HG02884 (cell line): ENCODE measurements around the gene ZMIZ1.

Experiments used
- ATAC-seq: cut with Tn5 transposase; IDR thresholded peaks from one replicate; pipeline ENCODE4 v1.9.1; 2021; ENCODE audit warnings: mild to moderate bottlenecking, moderate library complexity; ENCODE audit not compliant: unreplicated experiment

Gene ZMIZ1

DNA sequence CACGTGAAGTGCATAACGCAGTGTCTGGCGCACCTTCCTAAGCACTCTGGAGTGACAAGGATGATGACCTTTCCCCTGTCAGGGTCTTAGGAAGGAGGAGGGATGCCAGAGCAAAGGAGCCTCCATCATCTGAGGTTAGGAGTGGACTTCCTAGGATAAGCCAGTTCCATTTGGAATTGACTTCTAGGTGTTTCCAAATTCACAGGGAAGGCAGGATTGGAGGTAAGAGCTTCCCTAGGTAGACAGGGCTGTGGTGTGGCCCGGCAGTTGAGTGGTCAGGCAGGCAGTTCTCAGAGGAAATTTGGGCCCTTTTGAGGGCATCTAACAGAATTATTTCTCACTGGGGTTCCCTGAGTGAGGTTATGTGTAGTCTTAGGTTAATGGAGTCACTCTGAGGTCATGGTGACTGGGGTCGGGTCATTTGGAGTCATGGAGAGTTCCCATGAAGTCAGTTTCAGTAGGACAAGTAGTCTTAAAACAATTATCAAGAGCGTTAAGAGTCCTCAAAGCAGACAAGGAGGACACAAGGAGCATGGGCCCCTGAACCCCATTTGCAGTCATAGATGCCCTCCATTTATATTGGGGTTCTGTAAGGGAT lies 286.8 kb downstream of the ZMIZ1 start:
- ATAC-seq = no peak

DNA sequence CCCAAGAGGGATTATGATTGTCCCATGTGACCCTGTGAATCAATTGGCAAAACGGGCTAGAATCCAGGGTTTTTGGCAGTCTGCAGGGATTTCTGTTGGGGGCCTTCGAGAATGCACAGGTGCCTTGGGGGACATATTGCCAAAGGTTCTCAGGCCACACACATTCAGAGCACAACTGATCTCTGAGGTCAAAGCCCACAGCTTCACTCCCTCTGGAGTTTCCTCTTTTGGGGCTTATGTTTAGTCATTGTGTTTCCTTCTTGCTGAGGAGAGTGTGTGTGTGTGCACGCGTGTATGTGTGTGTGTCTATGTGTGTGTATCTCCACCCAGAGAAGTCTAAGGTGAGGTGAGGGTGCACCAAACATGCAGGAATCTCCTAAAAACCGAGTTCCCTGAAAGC lies 287.3 kb downstream of the ZMIZ1 start:
- no peak for ATAC-seq

- ATAC-seq = no peak
These were observed 288.4 kb downstream of the ZMIZ1 start for GRCh38 chr10:79357180-79357579.

DNA sequence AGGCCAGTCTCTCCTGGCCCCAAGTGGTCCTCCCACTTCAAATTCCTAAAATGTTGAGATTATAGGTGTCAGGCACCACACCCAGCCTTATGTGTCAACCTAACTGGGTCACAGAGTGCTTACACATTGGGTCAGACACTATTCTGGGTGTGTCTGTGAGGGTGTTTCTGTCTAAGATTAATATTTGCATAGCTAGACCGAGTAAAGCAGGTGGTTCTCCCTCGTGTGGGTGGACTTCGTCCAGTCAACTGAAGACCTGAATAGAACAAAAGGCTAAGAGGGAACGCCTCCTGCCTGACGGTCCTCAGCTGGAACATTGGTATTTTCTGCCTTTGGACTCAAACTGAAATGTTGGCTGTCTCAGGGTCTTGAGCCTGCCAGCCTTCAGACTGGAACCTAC lies 290.0 kb downstream of the ZMIZ1 start:
- no peak for ATAC-seq

DNA sequence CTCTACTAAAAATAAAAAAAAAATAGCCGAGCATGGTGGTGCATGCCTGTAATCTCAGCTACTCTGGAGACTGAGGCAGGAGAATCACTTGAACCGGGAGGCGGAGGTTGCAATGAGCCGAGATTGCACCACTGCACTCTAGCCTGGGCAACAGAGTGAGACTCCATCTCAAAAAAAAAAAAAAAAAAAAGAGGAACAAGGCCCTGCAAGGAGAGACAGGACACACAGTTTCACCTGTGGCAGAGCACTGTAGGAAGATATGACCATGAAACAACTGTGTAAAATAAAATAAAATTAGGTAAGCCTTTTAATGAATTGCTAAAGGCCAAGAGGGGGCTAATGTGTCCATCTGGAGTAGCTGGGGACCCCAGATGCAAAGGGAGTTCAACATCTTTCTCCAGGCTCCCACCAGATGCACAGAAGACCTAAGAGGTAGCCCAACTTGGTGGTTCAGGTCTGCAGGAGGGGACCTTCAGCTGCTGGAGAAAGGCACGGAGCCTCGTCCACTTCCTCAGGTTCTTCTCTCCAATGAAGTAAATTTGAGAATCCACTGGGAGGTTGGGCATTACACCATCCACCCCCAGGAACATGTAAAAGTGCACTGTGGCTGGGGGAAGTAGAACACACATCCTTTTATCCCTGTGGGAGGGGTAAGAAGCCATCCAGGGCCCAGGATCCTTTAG lies 291.2 kb downstream of the ZMIZ1 start:
- ATAC-seq = no peak

- no peak for ATAC-seq
These were observed 292.0 kb downstream of the ZMIZ1 start for GRCh38 chr10:79360499-79361342.

DNA sequence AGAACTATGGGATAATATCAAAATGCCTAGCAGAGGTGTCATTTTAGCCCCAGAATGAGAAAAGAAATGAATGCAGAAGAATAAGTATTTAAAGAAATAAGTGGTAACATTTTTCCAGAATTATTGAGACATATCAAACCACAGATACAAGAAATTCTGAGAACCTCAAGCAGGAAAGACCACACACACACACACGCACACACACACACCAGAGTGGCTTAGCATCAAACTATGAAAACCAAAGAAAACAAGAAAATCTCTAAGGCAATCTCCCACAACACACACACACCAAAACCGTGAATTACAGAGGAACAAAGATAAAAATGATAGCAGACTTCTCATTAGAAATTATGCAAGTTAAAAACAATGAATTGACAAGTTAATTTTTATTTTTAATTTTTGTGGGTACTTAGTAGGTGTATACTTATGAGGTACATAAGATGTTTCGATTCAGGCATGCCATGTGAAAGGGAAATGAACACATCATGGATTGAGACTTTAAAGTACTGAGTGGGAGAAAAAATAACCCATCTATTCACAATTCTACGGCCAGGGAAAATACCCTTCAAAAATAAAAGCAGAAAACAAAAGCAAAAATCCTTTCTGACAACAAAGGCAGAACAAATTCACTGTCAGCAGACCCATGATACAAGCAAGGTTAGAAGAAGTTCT lies 293.1 kb downstream of the ZMIZ1 start:
- ATAC-seq = no peak
